ENCODE measurements around the gene CENPV.

Gene CENPV

GRCh38 chr17:16339959-16340358, 13.3 kb downstream of the CENPV start:
- no peaks in the 10 kb centered on the region for H3K36me3 ChIP-seq

GRCh38 chr17:16339402-16339801, 13.9 kb downstream of the CENPV start:
- H3K36me3 ChIP-seq = no peaks in the 10 kb centered on the region
- no peaks in the 10 kb centered on the region for H3K27me3 ChIP-seq
- no peaks in the 10 kb centered on the region for H3K4me1 ChIP-seq
- no peak overlapping the region for H3K4me3 ChIP-seq (ENCODE audit: low read depth, low read length)
- TF ChIP-seq, protein P1, sequence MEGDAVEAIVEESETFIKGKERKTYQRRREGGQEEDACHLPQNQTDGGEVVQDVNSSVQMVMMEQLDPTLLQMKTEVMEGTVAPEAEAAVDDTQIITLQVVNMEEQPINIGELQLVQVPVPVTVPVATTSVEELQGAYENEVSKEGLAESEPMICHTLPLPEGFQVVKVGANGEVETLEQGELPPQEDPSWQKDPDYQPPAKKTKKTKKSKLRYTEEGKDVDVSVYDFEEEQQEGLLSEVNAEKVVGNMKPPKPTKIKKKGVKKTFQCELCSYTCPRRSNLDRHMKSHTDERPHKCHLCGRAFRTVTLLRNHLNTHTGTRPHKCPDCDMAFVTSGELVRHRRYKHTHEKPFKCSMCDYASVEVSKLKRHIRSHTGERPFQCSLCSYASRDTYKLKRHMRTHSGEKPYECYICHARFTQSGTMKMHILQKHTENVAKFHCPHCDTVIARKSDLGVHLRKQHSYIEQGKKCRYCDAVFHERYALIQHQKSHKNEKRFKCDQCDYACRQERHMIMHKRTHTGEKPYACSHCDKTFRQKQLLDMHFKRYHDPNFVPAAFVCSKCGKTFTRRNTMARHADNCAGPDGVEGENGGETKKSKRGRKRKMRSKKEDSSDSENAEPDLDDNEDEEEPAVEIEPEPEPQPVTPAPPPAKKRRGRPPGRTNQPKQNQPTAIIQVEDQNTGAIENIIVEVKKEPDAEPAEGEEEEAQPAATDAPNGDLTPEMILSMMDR (IDR thresholded peaks at IDR 0.05; ENCODE audit: low read depth, low read length) = no peak
- DNase-seq = no peak
- H3K9me3 ChIP-seq = no peaks in the 10 kb centered on the region

More at GRCh38 chr17:16339959-16340358, 13.3 kb downstream of the CENPV start:
- no peaks in the 10 kb centered on the region for H3K27me3 ChIP-seq
- no peak for DNase-seq
- no peaks in the 10 kb centered on the region for H3K4me1 ChIP-seq
- TF ChIP-seq, protein P1 (IDR thresholded peaks at IDR 0.05; ENCODE audit: low read depth, low read length) = no peak
- no peak overlapping the region for H3K4me3 ChIP-seq (ENCODE audit: low read depth, low read length)
- no peaks in the 10 kb centered on the region for H3K9me3 ChIP-seq

DNA sequence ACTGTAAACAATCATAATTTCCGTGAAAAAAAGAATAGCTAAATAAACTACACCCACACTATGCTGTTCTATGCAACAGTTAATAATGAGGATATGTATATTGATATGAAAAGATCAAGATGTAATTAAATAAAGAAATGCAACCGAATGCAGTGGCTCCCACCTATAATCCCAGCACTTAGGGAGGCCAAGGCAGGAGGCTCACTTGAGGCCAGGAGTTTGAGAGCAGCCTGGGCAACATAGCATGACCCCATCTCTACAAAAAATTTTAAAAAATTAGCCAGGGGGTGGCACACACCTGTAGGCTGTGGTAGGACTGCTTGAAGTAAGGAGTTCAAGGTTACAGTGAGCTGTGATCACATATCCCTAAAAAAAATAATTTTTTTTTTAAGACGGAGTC, 14.9 kb downstream of the CENPV start:
- no peak overlapping the region for H3K4me3 ChIP-seq (ENCODE audit: low read depth, low read length)
- no peaks in the 10 kb centered on the region for H3K36me3 ChIP-seq
- no peaks in the 10 kb centered on the region for H3K9me3 ChIP-seq
- no peaks in the 10 kb centered on the region for H3K27me3 ChIP-seq
- H3K4me1 ChIP-seq = no peaks in the 10 kb centered on the region
- no peak for DNase-seq
- TF ChIP-seq, protein P1 (IDR thresholded peaks at IDR 0.05; ENCODE audit: low read depth, low read length) = no peak

- DNase-seq = no peak
- TF ChIP-seq, protein P1 (IDR thresholded peaks at IDR 0.05; ENCODE audit: low read depth, low read length) = no peak
- no peaks in the 10 kb centered on the region for H3K27me3 ChIP-seq
- no peak overlapping the region for H3K4me3 ChIP-seq (ENCODE audit: low read depth, low read length)
- no peaks in the 10 kb centered on the region for H3K4me1 ChIP-seq
- H3K36me3 ChIP-seq = no peaks in the 10 kb centered on the region
- no peaks in the 10 kb centered on the region for H3K9me3 ChIP-seq
These were observed 23.6 kb downstream of the CENPV start for GRCh38 chr17:16329519-16330271.

DNA sequence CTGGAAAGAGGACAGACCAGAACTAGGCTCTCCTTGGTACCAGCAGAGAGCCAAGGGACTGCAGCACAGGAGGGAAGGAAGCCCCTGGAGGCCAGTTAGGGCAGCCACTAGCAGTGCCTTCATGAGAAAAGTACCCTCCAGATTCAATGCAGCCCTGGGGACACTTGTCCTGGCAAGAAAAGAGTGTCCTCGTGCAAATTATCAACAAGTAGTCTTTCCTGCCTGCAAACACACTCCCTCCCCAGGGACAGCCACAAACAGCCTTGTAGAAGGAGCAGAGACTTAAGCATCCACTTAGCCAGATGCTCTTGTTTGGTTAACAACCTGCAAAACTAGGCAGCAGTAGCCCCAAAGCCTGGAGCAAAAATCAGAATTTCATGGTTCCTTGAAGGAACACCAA, 24.3 kb downstream of the CENPV start:
- no peak for DNase-seq
- Histone ChIP-seq H3K4me3 (ENCODE audit: low read depth, low read length) (no peak overlapping the region), H3K36me3 (no peaks in the 10 kb centered on the region), H3K27me3 (no peaks in the 10 kb centered on the region), H3K9me3 (no peaks in the 10 kb centered on the region), H3K4me1 (no peaks in the 10 kb centered on the region)
- TF ChIP-seq, protein P1 (IDR thresholded peaks at IDR 0.05; ENCODE audit: low read depth, low read length) = peak; percentile 21

GRCh38 chr17:16327018-16327417, 26.3 kb downstream of the CENPV start:
- TF ChIP-seq, protein P1 (IDR thresholded peaks at IDR 0.05; ENCODE audit: low read depth, low read length) = no peak
- DNase-seq = no peak
- H3K4me3 ChIP-seq (ENCODE audit: low read depth, low read length) = no peak overlapping the region
- H3K4me1 ChIP-seq = no peaks in the 10 kb centered on the region
- H3K27me3 ChIP-seq = no peaks in the 10 kb centered on the region
- no peaks in the 10 kb centered on the region for H3K9me3 ChIP-seq
- no peaks in the 10 kb centered on the region for H3K36me3 ChIP-seq

All from BE2C (cell line).